Smooth muscle cell of trachea (primary cell): ENCODE results near the gene ZMYM1. TPM values are rescaled to one million over a fixed set of nuclear protein-coding genes. Genes with fewer than 3 reads are reported as not detected.

Experiments used
- total RNA-seq: library from RNA; depleted of rRNA; stranded (reverse); fragments of >200 nt; gene quantifications from 2 replicates; pipeline ENCODE4 v1.2.1, GENCODE V29; 2014

ZMYM1 gene
- total RNA-seq = 14.9 and 23.1 TPM in 2 replicates

GRCh38 chr1:35079003-35079930, at the start of gene ZMYM1:
ZMYM1 (plus strand) TSS chr1:35079385; CDS start chr1:35093988, 14,603 bp downstream.

Other genes with a start within 250 kb of the ZMYM1 start
- gene SMIM12, start 219.6 kb upstream of the ZMYM1 start, total RNA-seq = 22.8 and 38.5 TPM in 2 replicates
- gene DLGAP3, start 149.7 kb upstream of the ZMYM1 start, total RNA-seq = 0.17 TPM in 1 of 2 replicates, not detected in the other
- 35.9 and 39.0 TPM in 2 replicates for gene TMEM35B, start 94.0 kb upstream of the ZMYM1 start, total RNA-seq
- gene ZMYM6, start 47.4 kb upstream of the ZMYM1 start, total RNA-seq = 19.6 and 22.8 TPM in 2 replicates
- 111 and 271 TPM in 2 replicates for gene SFPQ, start 113.8 kb downstream of the ZMYM1 start, total RNA-seq
- gene ZMYM4, start 189.3 kb downstream of the ZMYM1 start, total RNA-seq = 39.0 and 47.1 TPM in 2 replicates